B cell (primary cell): ENCODE measurements around the gene TYRP1. TPM values are rescaled to one million over a fixed set of nuclear protein-coding genes. Genes with fewer than 3 reads are reported as not detected.

Experiments
- ATAC-seq: fragments of 200-7000 bp; cut with Tn5 transposase; one replicate; pipeline ENCODE4 v1.10.0; 2021; ENCODE audit warnings: low read depth, mild to moderate bottlenecking, moderate number of reproducible peaks, moderate library complexity
- CTCF ChIA-PET: fragments of 350-600 bp; sonication (Branson Sonifier 250); formaldehyde crosslinking; loops from one replicate; lab custom pipeline; 2021; ENCODE audit warnings: antibody characterized with exemption, inconsistent platforms; lab: Charles Lee
- POLR2A ChIA-PET: fragments of 350-600 bp; sonication (Branson Sonifier 250); formaldehyde crosslinking; loops from one replicate; lab custom pipeline; 2021; ENCODE audit warnings: antibody characterized with exemption; lab: Charles Lee
- DNase-seq: peaks from one replicate; pipeline ENCODE4 v3.0.0; 2013
- H2AFZ ChIP-seq: 2 replicates; pipeline ENCODE4 v1.6.1; 2012; ENCODE audit warnings: mild to moderate bottlenecking, low read depth, low read length; ENCODE audit not compliant: insufficient read depth, poor library complexity, severe bottlenecking
- H3K27ac ChIP-seq, 2 donors: 1 replicate in 1 of 2; 2 replicates in 1 of 2; pipeline ENCODE4 v1.5.1; 2012 to 2013; ENCODE audit warnings: low read length in 2 of 2, mild to moderate bottlenecking in 2 of 2, moderate library complexity in 1 of 2
- H3K27me3 ChIP-seq, 4 experiments: fragments of 200-600 bp in 1 of 4; sonication (generic) in 1 of 4; replicated peaks in 1 of 4; 1 replicate in 2 of 4; 2 replicates in 2 of 4; pipeline versions ENCODE4 v1.6.1 to v1.7.0; 2013 to 2016; ENCODE audit warnings: low read length in 3 of 4, mild to moderate bottlenecking in 2 of 4, mixed read lengths in 1 of 4, moderate library complexity in 1 of 4; ENCODE audit not compliant: insufficient read depth in 4 of 4, control insufficient read depth in 3 of 4; ENCODE audit errors: control extremely low read depth in 1 of 4
- H3K36me3 ChIP-seq, 2 experiments: replicated peaks in 1 of 2; 1 replicate in 1 of 2; 2 replicates in 1 of 2; pipeline versions ENCODE4 v1.6.1 to v1.7.1; 2013; ENCODE audit warnings: low read length in 1 of 2; ENCODE audit not compliant: insufficient read depth in 2 of 2, control insufficient read depth in 1 of 2; ENCODE audit errors: control extremely low read depth in 1 of 2, extremely low read depth in 1 of 2
- H3K4me1 ChIP-seq, 2 donors: fragments of 200-600 bp in 1 of 2; sonication (generic) in 1 of 2; 1 replicate in 1 of 2; 2 replicates in 1 of 2; pipeline versions ENCODE4 v1.5.1 to v1.6.1; 2013 to 2017; ENCODE audit warnings: low read length in 2 of 2; ENCODE audit not compliant: control insufficient read depth in 2 of 2, insufficient read depth in 2 of 2
- H3K4me2 ChIP-seq: replicated peaks from 2 replicates; pipeline ENCODE3; 2012; ENCODE audit warnings: mild to moderate bottlenecking, low read depth, low read length; ENCODE audit not compliant: poor library complexity, severe bottlenecking
- H3K4me3 ChIP-seq, 5 experiments: fragments of 200-600 bp in 1 of 5; sonication (generic) in 1 of 5; 1 replicate in 3 of 5; 2 replicates in 2 of 5; pipeline versions ENCODE4 v1.5.1 to v1.7.0; 2011 to 2016; ENCODE audit warnings: low read length in 4 of 5, mild to moderate bottlenecking in 4 of 5, low read depth in 2 of 5, control low read depth in 1 of 5, moderate library complexity in 1 of 5; ENCODE audit not compliant: insufficient read depth in 1 of 5; ENCODE audit errors: control extremely low read depth in 1 of 5, extremely low read depth in 1 of 5
- H3K79me2 ChIP-seq: fragments of 200-600 bp; sonication (generic); one replicate; pipeline ENCODE4 v1.6.0; 2016; ENCODE audit warnings: low read length; ENCODE audit not compliant: control insufficient read depth, insufficient read depth
- H3K9ac ChIP-seq: fragments of 200-600 bp; sonication (generic); 2 replicates; pipeline ENCODE4 v1.6.1; 2017; ENCODE audit warnings: mild to moderate bottlenecking, low read length, moderate library complexity
- H3K9me3 ChIP-seq, 3 donors: one replicate each; pipeline versions ENCODE4 v1.6.1 to v1.7.1; 2013; ENCODE audit warnings: low read length in 2 of 3; ENCODE audit not compliant: control insufficient read depth in 2 of 3, insufficient read depth in 1 of 3; ENCODE audit errors: control extremely low read depth in 1 of 3
- H4K20me1 ChIP-seq: 2 replicates; pipeline ENCODE4 v1.6.0; 2012; ENCODE audit warnings: mild to moderate bottlenecking, low read length; ENCODE audit not compliant: insufficient read depth, control insufficient read depth, poor library complexity, severe bottlenecking
- H3K27ac Mint-ChIP-seq: one replicate; pipeline ENCODE4 v1.8.0; 2021; ENCODE audit warnings: mixed read lengths
- H3K27me3 Mint-ChIP-seq: one replicate; pipeline ENCODE4 v1.8.0; 2021; ENCODE audit warnings: mixed read lengths
- H3K4me1 Mint-ChIP-seq: one replicate; pipeline ENCODE4 v1.8.0; 2021; ENCODE audit warnings: mixed read lengths
- H3K4me3 Mint-ChIP-seq: one replicate; pipeline ENCODE4 v1.8.0; 2021; ENCODE audit warnings: mixed read lengths
- H3K9me3 Mint-ChIP-seq: one replicate; pipeline ENCODE4 v1.8.0; 2022; ENCODE audit warnings: mixed read lengths; ENCODE audit not compliant: insufficient read depth
- CTCF ChIP-seq: fragments of 200-600 bp; IDR thresholded peaks from one replicate; pipeline ENCODE4 v1.8.0; 2022; ENCODE audit warnings: antibody characterized with exemption, mild to moderate bottlenecking
- EZH2 ChIP-seq: IDR thresholded peaks from 2 replicates; pipeline ENCODE4 v1.6.1; 2012; ENCODE audit warnings: borderline replicate concordance, low read depth, mild to moderate bottlenecking, moderate library complexity, low read length; ENCODE audit not compliant: insufficient read depth, poor library complexity, severe bottlenecking
- WGBS: methylation state at CpG from one replicate; pipeline ENCODE4 v1.1.5; 2013; ENCODE audit warnings: missing lambda C conversion rate; ENCODE audit not compliant: insufficient coverage; 5-methylcytosine and 5-hydroxymethylcytosine counted together
- intact Hi-C: fragments of 100-400 bp; cut with micrococcal nuclease; formaldehyde crosslinking; loops from one replicate; pipeline ENCODE4 v1.10.0; 2022
- polyA plus RNA-seq: library from polyadenylated mRNA; depleted of rRNA; stranded (reverse); fragments of >200 nt; gene quantifications from 2 replicates; pipeline ENCODE4 v1.2.3, GENCODE V29; 2012
- total RNA-seq, 2 donors: library from RNA; stranded (reverse); fragments of 120-200 nt in 1 of 2; gene quantifications; 1 replicate in 1 of 2; 2 replicates in 1 of 2; pipeline versions ENCODE4 v1.2.3 to v1.2.4, GENCODE V29; 2013 to 2022

The TYRP1 gene
- total and polyA plus RNA-seq, 2 donors (not counting 1 experiment from before 2014, with no cell fraction given) = not detected

GRCh38 chr9:12689233-12689632, 4.0 kb upstream of the TYRP1 start:
- Histone ChIP-seq H3K27ac (no peak overlapping the region), H3K4me2 (no peak overlapping the region), H3K4me1 (no peaks in the 10 kb centered on the region), H3K79me2 (no peaks in the 10 kb centered on the region), H4K20me1 (no peaks in the 10 kb centered on the region), H3K9ac (no peak overlapping the region), H3K27me3 (no peaks in the 10 kb centered on the region), H3K36me3 (no peaks in the 10 kb centered on the region), H3K9me3 (peaks cover 0 to 4% (median 0%) of the 10 kb centered on the region in 3 donors), H2AFZ (no peak overlapping the region), H3K4me3 (no peak overlapping the region)
- Mint-ChIP-seq H3K4me3 (no peak overlapping the region), H3K27ac (no peak overlapping the region), H3K27me3 (no peaks in the 10 kb centered on the region), H3K4me1 (no peaks in the 10 kb centered on the region), H3K9me3 (peaks cover 2% of the 10 kb centered on the region)
- DNase-seq (no peak), ATAC-seq (no peak)
- ChIA-PET CTCF (no interaction called here), POLR2A (no interaction called here)
- no peak for TF ChIP-seq CTCF
- no peak for TF ChIP-seq EZH2
- intact Hi-C loops = no loop called here
- WGBS = no CpG with 5 or more reads among the region's 1 CpG

- ChIA-PET POLR2A (no interaction called here), CTCF (no interaction called here)
- H3K79me2 ChIP-seq = no peaks in the 10 kb centered on the region
- Mint-ChIP-seq H3K9me3 (peaks cover 2% of the 10 kb centered on the region), H3K4me3 (no peak overlapping the region), H3K27ac (no peak overlapping the region), H3K4me1 (no peaks in the 10 kb centered on the region), H3K27me3 (no peaks in the 10 kb centered on the region)
- intact Hi-C loops = no loop called here
- TF ChIP-seq EZH2 = no peak
- TF ChIP-seq CTCF = no peak
- H3K4me1 ChIP-seq = no peaks in the 10 kb centered on the region
- ATAC-seq (no peak), DNase-seq (no peak)
- H3K36me3 ChIP-seq = no peaks in the 10 kb centered on the region
- H3K27ac ChIP-seq = no peak overlapping the region
- H3K9me3 ChIP-seq = peaks cover 0 to 4% (median 0%) of the 10 kb centered on the region in 3 donors
- no peak overlapping the region for H3K9ac ChIP-seq
- WGBS = 98% methylated on average over 8 of the region's 8 CpGs
- no peak overlapping the region for H3K4me2 ChIP-seq
- H3K4me3 ChIP-seq = no peak overlapping the region
- H4K20me1 ChIP-seq = no peaks in the 10 kb centered on the region
- no peaks in the 10 kb centered on the region for H3K27me3 ChIP-seq
- no peak overlapping the region for H2AFZ ChIP-seq
Measured at GRCh38 chr9:12694013-12694412, 828 bp downstream of the TYRP1 start.
